GM06990 (cell line): ENCODE data around the gene FAM20C.
A peak's percentile ranks its signal among the peaks of the same experiment; 100 is the strongest.

Source experiments
- DNase-seq: peaks from one replicate; pipeline ENCODE4 v3.0.0-alpha.2; 2011; ENCODE audit not compliant: insufficient read length; ENCODE audit errors: extremely low read depth
- H3K27me3 ChIP-seq: replicated peaks from 2 replicates; pipeline ENCODE4 v1.6.0; 2011; ENCODE audit warnings: low read length; ENCODE audit not compliant: control insufficient read depth, insufficient read depth
- H3K36me3 ChIP-seq: 2 replicates; pipeline ENCODE4 v1.5.1; 2011; ENCODE audit warnings: low read length; ENCODE audit not compliant: control insufficient read depth, insufficient read depth
- H3K4me3 ChIP-seq: replicated peaks from 2 replicates; pipeline ENCODE4 v1.5.1; 2011; ENCODE audit warnings: low read depth, mild to moderate bottlenecking, control low read depth, low read length
- TF ChIP-seq, protein P1 (sequence below): IDR thresholded peaks from 2 replicates; pipeline ENCODE4 v1.5.1; 2011; ENCODE audit warnings: low read length, control low read depth, mild to moderate bottlenecking, inconsistent platforms; ENCODE audit not compliant: insufficient read depth, poor library complexity, severe bottlenecking

Gene FAM20C

GRCh38 chr7:148543-148931 lies 43.8 kb upstream of the FAM20C start:
- Histone ChIP-seq H3K4me3 (peak overlapping the region; percentile 69), H3K36me3 (no peaks in the 10 kb centered on the region), H3K27me3 (no peaks in the 10 kb centered on the region)
- TF ChIP-seq, protein P1, sequence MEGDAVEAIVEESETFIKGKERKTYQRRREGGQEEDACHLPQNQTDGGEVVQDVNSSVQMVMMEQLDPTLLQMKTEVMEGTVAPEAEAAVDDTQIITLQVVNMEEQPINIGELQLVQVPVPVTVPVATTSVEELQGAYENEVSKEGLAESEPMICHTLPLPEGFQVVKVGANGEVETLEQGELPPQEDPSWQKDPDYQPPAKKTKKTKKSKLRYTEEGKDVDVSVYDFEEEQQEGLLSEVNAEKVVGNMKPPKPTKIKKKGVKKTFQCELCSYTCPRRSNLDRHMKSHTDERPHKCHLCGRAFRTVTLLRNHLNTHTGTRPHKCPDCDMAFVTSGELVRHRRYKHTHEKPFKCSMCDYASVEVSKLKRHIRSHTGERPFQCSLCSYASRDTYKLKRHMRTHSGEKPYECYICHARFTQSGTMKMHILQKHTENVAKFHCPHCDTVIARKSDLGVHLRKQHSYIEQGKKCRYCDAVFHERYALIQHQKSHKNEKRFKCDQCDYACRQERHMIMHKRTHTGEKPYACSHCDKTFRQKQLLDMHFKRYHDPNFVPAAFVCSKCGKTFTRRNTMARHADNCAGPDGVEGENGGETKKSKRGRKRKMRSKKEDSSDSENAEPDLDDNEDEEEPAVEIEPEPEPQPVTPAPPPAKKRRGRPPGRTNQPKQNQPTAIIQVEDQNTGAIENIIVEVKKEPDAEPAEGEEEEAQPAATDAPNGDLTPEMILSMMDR = no peak
- DNase-seq = no peak

GRCh38 chr7:148932-149790 lies 43.2 kb upstream of the FAM20C start:
- H3K4me3 ChIP-seq = peak overlapping the region; percentile 69
- no peaks in the 10 kb centered on the region for H3K36me3 ChIP-seq
- no peaks in the 10 kb centered on the region for H3K27me3 ChIP-seq
- TF ChIP-seq, protein P1 = no peak
- peak; percentile 98 for DNase-seq

- peak overlapping the region; percentile 69 for H3K4me3 ChIP-seq
- no peaks in the 10 kb centered on the region for H3K27me3 ChIP-seq
- H3K36me3 ChIP-seq = no peaks in the 10 kb centered on the region
- DNase-seq = peak; percentile 62
- TF ChIP-seq, protein P1 = no peak
These were observed 42.4 kb upstream of the FAM20C start for GRCh38 chr7:149791-150636.

GRCh38 chr7:150811-151221 lies 41.6 kb upstream of the FAM20C start:
- TF ChIP-seq, protein P1 = no peak
- Histone ChIP-seq H3K4me3 (no peak overlapping the region), H3K27me3 (no peaks in the 10 kb centered on the region), H3K36me3 (no peaks in the 10 kb centered on the region)
- no peak for DNase-seq

- Histone ChIP-seq H3K4me3 (no peak overlapping the region), H3K27me3 (no peaks in the 10 kb centered on the region), H3K36me3 (no peaks in the 10 kb centered on the region)
- TF ChIP-seq, protein P1 = no peak
- DNase-seq = no peak
These were observed 40.9 kb upstream of the FAM20C start for GRCh38 chr7:151346-152050.
